NCI-H510A treated with DMSO at 0.1 percent for 48 hours (cell line): ENCODE data around the gene ZNF32.
"Not testable (repeated sequence)": the region's sequence is repeated elsewhere in the genome, so short reads cannot be mapped to it uniquely, and the experiment has no call there.

Experiments
- DNase-seq: peaks from one replicate; lab custom pipeline; 2025; lab: John Stamatoyannopoulos, UW

Gene ZNF32

GRCh38 chr10:43627942-43628341 lies 20.7 kb downstream of the ZNF32 start:
- no peak for DNase-seq

GRCh38 chr10:43623351-43623750 lies 25.3 kb downstream of the ZNF32 start:
- no peak for DNase-seq

GRCh38 chr10:43622038-43622437 lies 26.6 kb downstream of the ZNF32 start:
- DNase-seq: no peak

GRCh38 chr10:43619368-43619767 lies 29.3 kb downstream of the ZNF32 start:
- no peak for DNase-seq

- DNase-seq: no peak
These were observed 31.8 kb downstream of the ZNF32 start for GRCh38 chr10:43616697-43617370.

- no peak for DNase-seq
These were observed 38.0 kb downstream of the ZNF32 start for GRCh38 chr10:43610636-43611035.

- no peak for DNase-seq
These were observed 41.5 kb downstream of the ZNF32 start for GRCh38 chr10:43607199-43607573.

- DNase-seq: peak; percentile 47
These were observed 42.1 kb downstream of the ZNF32 start, which contains the start of gene ZNF485 for GRCh38 chr10:43606323-43607198. ZNF485 (plus strand) TSS chr10:43606438; CDS start chr10:43607051, 613 bp downstream.

GRCh38 chr10:43605850-43606322 lies 42.8 kb downstream of the ZNF32 start:
- DNase-seq: no peak

- not testable (repeated sequence) for DNase-seq
These were observed 47.1 kb downstream of the ZNF32 start for GRCh38 chr10:43601576-43601975.

GRCh38 chr10:43599333-43599732 lies 49.3 kb downstream of the ZNF32 start:
- no peak for DNase-seq

- DNase-seq: no peak
These were observed 50.2 kb downstream of the ZNF32 start for GRCh38 chr10:43598446-43598845.

GRCh38 chr10:43596546-43596945 lies 52.1 kb downstream of the ZNF32 start:
- DNase-seq: no peak

GRCh38 chr10:43595739-43596298 lies 52.9 kb downstream of the ZNF32 start:
- no peak for DNase-seq

- no peak for DNase-seq
These were observed 53.6 kb downstream of the ZNF32 start for GRCh38 chr10:43594944-43595589.
